ENCODE results near the gene OR2T5. TPM values are rescaled to one million over a fixed set of nuclear protein-coding genes. Genes with fewer than 3 reads are reported as not detected.
"Not testable (repeated sequence)": the region's sequence is repeated elsewhere in the genome, so short reads cannot be mapped to it uniquely, and the experiment has no call there.

Gene OR2T5, protein sequence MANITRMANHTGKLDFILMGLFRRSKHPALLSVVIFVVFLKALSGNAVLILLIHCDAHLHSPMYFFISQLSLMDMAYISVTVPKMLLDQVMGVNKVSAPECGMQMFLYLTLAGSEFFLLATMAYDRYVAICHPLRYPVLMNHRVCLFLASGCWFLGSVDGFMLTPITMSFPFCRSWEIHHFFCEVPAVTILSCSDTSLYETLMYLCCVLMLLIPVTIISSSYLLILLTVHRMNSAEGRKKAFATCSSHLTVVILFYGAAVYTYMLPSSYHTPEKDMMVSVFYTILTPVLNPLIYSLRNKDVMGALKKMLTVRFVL
- total RNA-seq: not detected

DNA sequence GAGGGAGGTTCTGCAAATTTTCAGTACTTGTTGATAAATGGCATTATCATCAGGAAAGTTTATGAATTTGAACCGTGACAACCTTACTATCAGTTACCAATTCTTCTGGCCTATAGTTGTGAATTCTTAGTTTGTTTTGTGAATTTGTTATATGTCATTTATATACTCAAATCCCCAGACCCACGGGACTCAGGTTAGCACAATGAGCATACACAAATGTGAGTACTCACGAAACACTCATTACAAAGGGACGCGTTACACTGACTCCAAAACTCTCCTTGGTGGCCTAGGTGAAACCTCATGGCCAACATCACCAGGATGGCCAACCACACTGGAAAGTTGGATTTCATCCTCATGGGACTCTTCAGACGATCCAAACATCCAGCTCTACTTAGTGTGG lies at the start of gene OR2T5:
TSS of gene OR2T5 (plus strand) at position 301 of the 400 bp plus-strand sequence. CDS start at position 301, 0 bp downstream.
- not testable (repeated sequence) for H3K27ac ChIP-seq, H3K36me3 ChIP-seq, H3K27me3 ChIP-seq, H3K4me3 ChIP-seq, H3K4me1 ChIP-seq, H3K9me3 ChIP-seq, ATAC-seq
- no CpG with 5 or more reads among the region's 6 CpGs for WGBS, 2 donors (ENCODE audit: low coverage in 1 of 2)

DNA sequence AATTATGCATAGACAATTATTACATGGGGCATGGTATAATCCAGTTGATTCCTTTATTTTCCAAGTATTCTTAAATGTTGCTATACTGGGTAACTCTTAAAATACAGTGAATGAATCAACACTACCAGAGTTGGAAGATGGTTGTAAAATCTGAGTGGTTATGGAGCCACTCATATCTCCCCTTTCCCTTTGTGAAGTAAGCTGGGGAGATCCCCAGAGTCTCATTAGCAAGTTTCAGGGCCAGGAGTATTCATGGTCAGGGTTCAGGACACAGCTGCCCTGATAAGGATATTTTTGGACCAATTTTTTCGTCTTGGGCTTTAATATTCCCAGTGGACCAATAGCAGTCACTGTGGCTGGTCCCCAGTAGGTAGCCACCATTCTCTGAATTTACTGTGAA lies 49.7 kb upstream of the OR2T5 start:
- WGBS, 2 donors (ENCODE audit: low coverage in 1 of 2): no CpG with 5 or more reads among the region's 1 CpG
- H3K4me3 ChIP-seq, H3K9me3 ChIP-seq, H3K4me1 ChIP-seq, H3K27ac ChIP-seq, H3K36me3 ChIP-seq, ATAC-seq, H3K27me3 ChIP-seq: not testable (repeated sequence)

DNA sequence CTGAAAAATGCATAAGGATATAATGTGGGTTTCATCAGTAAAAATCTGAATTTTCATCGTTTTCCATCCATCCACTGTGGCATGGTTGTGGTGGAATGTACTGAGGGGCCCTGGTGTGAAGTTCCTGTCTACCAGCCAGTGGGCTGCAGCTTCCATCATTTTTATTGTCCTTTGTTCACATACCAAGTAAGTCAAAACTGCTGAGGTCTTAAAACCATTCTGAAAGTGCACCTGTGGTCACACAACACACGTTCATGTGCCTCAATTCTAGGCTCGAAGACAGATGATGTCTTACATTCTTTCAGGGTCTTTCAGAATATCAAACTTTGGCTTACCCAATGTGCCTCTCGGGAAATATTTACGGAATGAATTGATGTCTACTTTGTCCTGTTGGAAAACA lies 49.1 kb upstream of the OR2T5 start:
- not testable (repeated sequence) for H3K4me3 ChIP-seq, H3K27ac ChIP-seq, H3K9me3 ChIP-seq, ATAC-seq, H3K4me1 ChIP-seq, H3K36me3 ChIP-seq, H3K27me3 ChIP-seq
- 33 to 65% methylated on average over 3 to 5 of the region's 5 CpGs for WGBS, 2 donors (ENCODE audit: low coverage in 1 of 2)

DNA sequence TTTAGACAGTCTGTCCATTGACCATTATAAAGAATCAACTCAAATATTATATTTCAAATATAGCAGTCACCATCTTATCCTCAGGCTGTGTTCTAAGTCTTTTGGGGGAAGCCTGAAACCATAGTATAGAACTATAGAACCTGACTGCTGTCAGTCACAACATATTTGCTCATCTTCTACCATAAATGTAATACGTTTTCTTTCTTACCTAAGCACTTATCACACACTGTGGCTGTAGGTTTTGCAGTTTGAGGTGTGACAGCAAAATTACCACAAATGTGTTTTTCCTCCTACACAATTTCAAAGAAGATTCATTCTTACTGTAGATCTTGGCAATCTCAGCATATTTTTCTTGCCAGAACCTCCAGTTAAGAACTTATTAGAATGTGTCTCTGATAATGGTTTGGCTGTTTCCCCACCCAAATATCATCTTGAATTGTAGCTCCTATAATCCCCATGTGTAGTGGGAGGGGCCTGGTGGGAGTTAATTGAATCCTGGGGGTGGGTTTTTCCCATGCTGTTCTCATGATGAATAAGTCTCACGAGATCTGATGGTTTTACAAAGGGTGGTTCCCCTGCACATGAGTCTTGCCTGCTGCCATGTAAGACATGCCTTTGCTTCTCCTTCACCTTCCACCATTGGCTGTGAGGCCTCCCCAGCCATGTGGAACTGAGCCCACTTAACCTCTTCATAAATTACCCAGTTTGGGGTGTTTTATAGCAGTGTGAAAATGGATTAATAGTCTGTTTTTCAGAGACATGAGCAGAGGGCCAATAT lies 45.7 kb upstream of the OR2T5 start:
- ATAC-seq, H3K4me3 ChIP-seq, H3K9me3 ChIP-seq, H3K27me3 ChIP-seq, H3K27ac ChIP-seq, H3K4me1 ChIP-seq, H3K36me3 ChIP-seq: not testable (repeated sequence)
- WGBS, 2 donors (ENCODE audit: low coverage in 1 of 2): 50 to 75% methylated on average over 1 of the region's 2 CpGs

DNA sequence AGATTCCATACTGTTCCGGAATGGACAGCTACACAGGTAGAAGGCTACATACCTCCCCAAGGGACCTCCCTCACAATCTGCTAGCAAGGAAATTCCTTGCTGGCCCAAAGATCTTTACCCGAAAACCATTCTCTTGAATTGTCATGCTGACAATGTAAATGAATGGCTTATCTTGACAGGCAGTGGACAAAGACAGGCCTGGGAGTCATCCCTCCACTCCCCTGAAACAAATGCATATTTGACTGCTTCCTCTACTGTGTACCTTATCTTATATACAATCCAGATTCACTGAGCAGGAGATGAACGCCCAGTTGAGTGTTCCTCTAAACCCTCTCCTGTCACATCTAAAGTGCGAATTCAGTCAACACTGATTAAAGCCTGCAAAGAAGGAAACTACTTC lies 43.8 kb upstream of the OR2T5 start:
- H3K27me3 ChIP-seq, H3K36me3 ChIP-seq, H3K9me3 ChIP-seq, H3K27ac ChIP-seq, ATAC-seq, H3K4me1 ChIP-seq, H3K4me3 ChIP-seq: not testable (repeated sequence)
- 68 to 76% methylated on average over 3 to 4 of the region's 4 CpGs for WGBS, 2 donors (ENCODE audit: low coverage in 1 of 2)

DNA sequence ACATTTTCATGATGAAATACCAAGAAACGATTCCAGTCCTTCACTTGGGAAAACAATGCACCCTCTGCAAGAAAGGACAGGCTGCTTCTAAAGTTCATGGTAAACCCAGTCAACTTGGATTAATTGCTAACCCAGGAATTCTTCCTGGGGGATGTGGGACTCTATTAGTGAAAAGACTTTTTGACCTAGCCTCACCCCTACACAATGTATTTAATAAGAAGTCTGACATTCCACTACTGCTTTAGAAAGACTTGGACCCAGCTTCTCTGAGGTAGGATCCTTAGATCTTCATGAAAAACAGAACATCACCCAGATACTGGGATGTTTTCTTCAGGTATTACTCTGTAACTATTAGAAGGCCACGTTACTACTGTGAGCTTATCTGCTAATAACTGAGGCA lies 43.0 kb upstream of the OR2T5 start, which contains the start of gene OR2T2:
TSS of gene OR2T2 (plus strand) at position 239 of the 400 bp plus-strand sequence. CDS start 7,161 bp downstream, outside the sequence.
- H3K9me3 ChIP-seq, H3K4me1 ChIP-seq, ATAC-seq, H3K4me3 ChIP-seq, H3K27me3 ChIP-seq, H3K36me3 ChIP-seq, H3K27ac ChIP-seq: not testable (repeated sequence)
- WGBS, 2 donors (ENCODE audit: low coverage in 1 of 2): 60 to 80% methylated on average over 1 of the region's 2 CpGs

DNA sequence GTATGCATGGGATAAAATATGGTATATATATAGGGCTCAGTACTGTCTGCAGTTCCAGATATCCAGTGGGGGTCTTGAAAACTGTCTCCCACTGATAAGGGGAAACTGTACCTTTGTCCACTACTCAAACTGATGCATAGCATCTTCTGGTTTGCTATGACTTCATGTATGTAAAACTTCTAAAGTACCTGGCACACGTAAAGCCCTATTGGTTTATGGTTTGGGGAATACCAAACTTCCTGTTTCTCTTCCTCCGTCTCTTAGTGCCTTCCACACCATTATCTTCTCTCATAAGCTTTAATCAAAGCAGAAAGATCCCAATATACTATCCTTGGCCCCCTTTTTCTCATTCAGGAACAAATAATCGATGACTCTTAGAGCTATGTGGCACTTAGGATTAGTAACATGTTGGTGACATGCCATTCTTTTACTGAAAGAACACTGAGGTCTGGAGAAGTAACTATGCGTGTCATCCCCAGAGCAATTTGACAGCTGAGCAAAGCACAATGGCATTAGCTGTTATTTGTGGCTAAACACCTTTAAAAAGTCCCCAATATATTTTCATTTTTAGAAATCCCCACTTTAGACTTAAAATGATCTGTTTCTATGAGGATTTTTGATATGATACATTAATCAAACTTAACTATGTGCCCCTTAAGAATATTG lies 39.8 kb upstream of the OR2T5 start:
- not testable (repeated sequence) for ATAC-seq, H3K4me3 ChIP-seq, H3K27ac ChIP-seq, H3K36me3 ChIP-seq, H3K4me1 ChIP-seq, H3K27me3 ChIP-seq, H3K9me3 ChIP-seq
- WGBS, 2 donors (ENCODE audit: low coverage in 1 of 2): no CpG with 5 or more reads among the region's 4 CpGs

DNA sequence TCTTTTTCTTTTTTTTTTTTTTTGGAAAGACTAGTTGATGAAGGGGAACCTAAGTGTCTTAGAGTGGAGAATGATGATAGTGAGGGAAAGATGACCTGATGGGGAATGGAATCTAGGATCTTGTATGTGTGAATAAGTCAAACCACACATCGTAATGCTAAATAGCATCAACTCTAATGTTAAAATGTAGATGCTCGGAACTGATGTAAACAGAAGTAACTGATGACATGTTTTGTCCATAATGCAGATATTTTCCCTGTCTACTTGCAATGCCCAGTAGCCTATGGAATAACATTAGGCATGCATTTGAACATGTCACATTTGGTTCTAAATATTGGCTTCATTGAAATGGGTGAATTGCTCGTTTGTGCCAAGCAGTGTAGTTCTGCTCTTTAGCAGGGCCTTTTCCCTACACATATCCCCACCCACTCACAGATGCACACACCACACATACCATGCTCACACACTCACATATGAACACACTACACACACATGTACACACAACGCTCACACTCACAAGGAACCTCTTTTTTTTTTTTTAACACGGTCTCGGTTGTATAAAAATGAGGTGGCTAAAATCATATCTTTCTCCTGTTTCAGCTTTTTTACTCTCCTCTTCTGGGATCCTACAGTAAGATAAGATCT lies 38.4 kb upstream of the OR2T5 start:
- 74 to 77% methylated on average over 5 of the region's 6 CpGs for WGBS, 2 donors (ENCODE audit: low coverage in 1 of 2)
- not testable (repeated sequence) for H3K4me1 ChIP-seq, H3K27me3 ChIP-seq, ATAC-seq, H3K36me3 ChIP-seq, H3K9me3 ChIP-seq, H3K27ac ChIP-seq, H3K4me3 ChIP-seq

DNA sequence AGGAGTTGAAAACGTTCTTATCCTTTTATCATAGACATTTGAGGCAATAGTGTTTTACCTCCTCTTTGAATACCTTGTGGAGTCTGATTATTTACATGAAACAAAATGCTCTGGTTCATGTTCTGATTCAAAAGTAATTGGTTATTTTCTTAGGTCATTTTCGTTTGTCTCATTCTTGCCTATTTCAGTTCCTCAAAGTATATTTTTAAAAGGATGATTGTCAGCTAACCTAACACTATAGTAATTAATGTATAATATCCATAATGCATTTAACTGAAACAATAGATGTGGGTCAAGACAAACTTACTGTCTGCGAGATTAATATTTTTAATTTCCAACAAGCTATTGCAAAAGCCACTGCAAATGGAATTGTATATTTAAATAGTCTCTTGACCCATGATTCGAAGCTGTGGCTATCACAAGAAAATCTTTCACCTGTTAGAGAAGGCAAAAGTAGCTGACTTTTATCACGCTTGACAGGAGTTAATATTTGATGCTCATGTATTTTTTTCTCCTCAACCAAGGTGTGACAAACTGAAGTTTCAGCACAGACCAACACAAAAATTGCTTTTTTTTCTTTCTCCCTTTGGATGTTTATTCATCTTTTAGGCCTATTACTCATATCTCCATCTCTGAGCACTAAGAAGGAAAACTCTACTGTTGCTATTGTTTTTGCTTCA lies 37.8 kb upstream of the OR2T5 start:
- not testable (repeated sequence) for H3K4me1 ChIP-seq, H3K27ac ChIP-seq, H3K4me3 ChIP-seq, H3K9me3 ChIP-seq, H3K27me3 ChIP-seq, H3K36me3 ChIP-seq, ATAC-seq
- 48% methylated on average over 2 of the region's 5 CpGs; no CpG with 5 or more reads in 1 of the 2 donors for WGBS, 2 donors (ENCODE audit: low coverage in 1 of 2)

DNA sequence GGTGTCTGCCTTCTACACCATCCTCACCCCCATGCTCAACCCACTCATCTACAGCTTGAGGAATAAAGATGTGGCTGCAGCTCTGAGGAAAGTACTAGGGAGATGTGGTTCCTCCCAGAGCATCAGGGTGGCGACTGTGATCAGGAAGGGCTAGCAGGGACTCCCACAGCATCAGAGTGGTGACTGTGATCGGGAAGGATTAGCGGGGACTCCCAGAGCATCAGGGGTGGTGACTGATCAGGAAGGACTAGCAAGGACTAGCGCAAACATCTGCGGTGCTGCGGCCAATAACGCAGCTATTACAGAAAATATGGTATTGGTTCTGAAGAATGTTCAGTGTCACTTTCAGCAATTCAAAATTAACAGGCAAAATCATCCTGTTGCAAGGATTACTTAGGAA lies 34.8 kb upstream of the OR2T5 start:
- not testable (repeated sequence) for H3K9me3 ChIP-seq, H3K27ac ChIP-seq, H3K36me3 ChIP-seq, H3K4me1 ChIP-seq, ATAC-seq, H3K4me3 ChIP-seq, H3K27me3 ChIP-seq
- 93% methylated on average over 6 of the region's 7 CpGs; no CpG with 5 or more reads in 1 of the 2 donors for WGBS, 2 donors (ENCODE audit: low coverage in 1 of 2)

DNA sequence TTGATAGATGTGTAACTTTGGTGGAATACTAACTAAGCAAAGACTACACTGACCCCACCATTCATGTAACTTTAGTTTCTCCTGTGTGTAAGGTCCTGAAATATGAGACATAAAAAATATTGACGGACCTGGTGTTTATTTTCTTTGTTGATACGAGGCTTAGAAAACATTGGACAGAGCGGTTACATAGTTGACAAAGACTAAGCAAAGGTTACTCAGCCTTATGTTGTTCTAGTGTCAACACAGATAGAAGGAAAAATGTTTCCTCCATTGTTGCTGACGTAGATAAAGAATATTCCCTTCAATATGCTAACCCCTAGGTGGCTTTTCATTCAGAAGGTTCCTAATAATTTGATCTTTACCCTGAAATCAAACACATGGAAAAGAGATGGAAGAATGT lies 33.3 kb upstream of the OR2T5 start:
- not testable (repeated sequence) for H3K27me3 ChIP-seq, H3K9me3 ChIP-seq, H3K36me3 ChIP-seq, H3K4me3 ChIP-seq, H3K4me1 ChIP-seq, H3K27ac ChIP-seq, ATAC-seq
- WGBS, 2 donors (ENCODE audit: low coverage in 1 of 2): no CpG with 5 or more reads among the region's 4 CpGs

DNA sequence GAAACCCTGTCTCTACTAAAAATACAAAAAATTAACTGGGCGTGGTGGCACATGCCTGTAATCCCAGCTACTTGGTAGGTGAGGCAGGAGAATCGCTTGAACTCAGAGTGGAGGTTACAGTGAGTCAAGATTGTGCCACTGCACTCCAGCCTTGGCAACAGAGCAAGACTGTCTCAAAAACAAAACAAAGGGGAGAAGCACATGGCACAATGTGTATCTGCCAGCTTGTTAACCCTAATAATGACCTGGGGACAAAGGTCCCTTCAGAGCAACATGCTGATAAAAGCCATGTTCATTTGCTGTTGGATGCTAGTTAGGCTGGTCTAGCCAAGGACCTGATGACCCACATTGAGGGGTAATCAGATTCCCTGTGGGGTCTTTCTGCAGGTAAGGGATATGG lies 31.8 kb upstream of the OR2T5 start:
- H3K27me3 ChIP-seq, ATAC-seq, H3K9me3 ChIP-seq, H3K36me3 ChIP-seq, H3K4me1 ChIP-seq, H3K27ac ChIP-seq, H3K4me3 ChIP-seq: not testable (repeated sequence)
- no CpG with 5 or more reads among the region's 2 CpGs for WGBS, 2 donors (ENCODE audit: low coverage in 1 of 2)

DNA sequence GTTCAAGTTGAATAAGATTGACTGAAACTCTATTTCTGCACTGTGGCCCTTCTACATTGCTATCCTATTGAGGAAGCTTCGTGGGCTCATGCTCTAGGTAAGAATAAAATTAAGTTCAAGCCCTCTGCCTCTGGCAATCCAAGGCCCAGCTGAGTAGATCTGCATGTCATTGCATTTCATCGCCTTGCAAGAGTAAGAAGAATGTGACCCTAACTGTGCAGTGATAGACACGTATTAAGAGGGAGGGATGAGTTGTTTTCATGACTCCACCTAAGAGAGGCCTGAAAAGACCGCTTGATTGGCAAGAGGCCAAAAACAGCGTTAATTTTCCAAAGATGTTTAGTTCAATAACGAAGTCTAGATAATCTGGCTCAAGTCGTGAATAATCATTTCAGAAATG lies 29.3 kb upstream of the OR2T5 start:
- H3K36me3 ChIP-seq, H3K27ac ChIP-seq, ATAC-seq, H3K4me1 ChIP-seq, H3K9me3 ChIP-seq, H3K4me3 ChIP-seq, H3K27me3 ChIP-seq: not testable (repeated sequence)
- WGBS, 2 donors (ENCODE audit: low coverage in 1 of 2): 59 to 60% methylated on average over 7 of the region's 7 CpGs
